HCT116 (cell line): ENCODE results near the gene ELP2. TPM values are rescaled to one million over a fixed set of nuclear protein-coding genes. Genes with fewer than 3 reads are reported as not detected.
A peak's percentile ranks its signal among the peaks of the same experiment; 100 is the strongest.

Source experiments
- ATAC-seq: fragments of 200-7000 bp; cut with Tn5 transposase; 2 replicates; pipeline ENCODE4 v1.9.1; 2020; ENCODE audit warnings: mild to moderate bottlenecking, moderate library complexity
- BruUV-seq: library from RNA; stranded (reverse); fragments of 400-500 nt; replicated peaks from 2 replicates; lab custom pipeline; 2021; lab: Mats Ljungman, UMichigan
- CTCF ChIA-PET: fragments of 300-600 bp; sonication (Branson Sonifier 250); formaldehyde crosslinking; loops from one replicate; lab custom pipeline; 2021; ENCODE audit warnings: antibody characterized with exemption; lab: Charles Lee
- POLR2A ChIA-PET: fragments of 300-600, 350-600 bp; sonication (Branson Sonifier 250); formaldehyde crosslinking; loops from one replicate; lab custom pipeline; 2021; ENCODE audit warnings: antibody characterized with exemption; lab: Charles Lee
- RAD21 ChIA-PET, 2 experiments: fragments of 300-600 bp; sonication (Branson Sonifier 250); formaldehyde crosslinking; loops; one replicate each; lab custom pipeline; 2023; ENCODE audit warnings: low total read pairs in 2 of 2; ENCODE audit not compliant: uncharacterized antibody in 2 of 2, unreplicated experiment in 2 of 2, low non-redundant PET in 1 of 2; lab: Charles Lee
- DNase-seq: peaks from one replicate; pipeline ENCODE4 v3.0.0-alpha.2; 2010; ENCODE audit warnings: low read depth, low spot score
- H2AFZ ChIP-seq: fragments of 200-600 bp; shearing (Covaris generic), sonication (generic); 2 replicates; pipeline ENCODE4 v1.6.1; 2017; ENCODE audit warnings: low read depth, mixed run types, mixed read lengths, antibody characterized with exemption, low read length; ENCODE audit not compliant: poor library complexity, severe bottlenecking
- H3K27ac ChIP-seq: 2 replicates; pipeline ENCODE4 v1.5.1; 2012; ENCODE audit warnings: low read depth, low read length
- H3K27me3 ChIP-seq: fragments of 200-600 bp; sonication (generic); 2 replicates; pipeline ENCODE4 v1.6.1; 2016; ENCODE audit warnings: mixed run types, low read length, mixed read lengths; ENCODE audit not compliant: insufficient read depth
- H3K36me3 ChIP-seq, 2 experiments: fragments of 200-500 bp in 1 of 2; fragments of 200-600 bp in 1 of 2; sonication (Bioruptor generic) in 1 of 2; sonication (generic) in 1 of 2; 2 replicates each; pipeline versions ENCODE4 v1.5.1 to v1.6.1; 2014 to 2016; ENCODE audit warnings: low read length in 2 of 2, inconsistent platforms in 1 of 2, mixed read lengths in 1 of 2, mixed run types in 1 of 2; ENCODE audit not compliant: insufficient read depth in 2 of 2, control insufficient read depth in 1 of 2
- H3K4me1 ChIP-seq, 2 experiments: fragments of 200-600 bp in 1 of 2; sonication (generic) in 1 of 2; 2 replicates each; pipeline versions ENCODE4 v1.5.1 to v1.6.1; 2012 to 2017; ENCODE audit warnings: low read length in 2 of 2, inconsistent platforms in 1 of 2, mild to moderate bottlenecking in 1 of 2, mixed read lengths in 1 of 2, mixed run types in 1 of 2, moderate library complexity in 1 of 2; ENCODE audit not compliant: insufficient read depth in 2 of 2, control insufficient read depth in 1 of 2
- H3K4me2 ChIP-seq: fragments of 200-600 bp; sonication (generic); 2 replicates; pipeline ENCODE4 v1.6.1; 2017; ENCODE audit warnings: mixed run types, low read length, mixed read lengths
- H3K4me3 ChIP-seq, 2 experiments: fragments of 200-600 bp in 1 of 2; sonication (generic) in 1 of 2; replicated peaks in 1 of 2; 2 replicates each; pipeline ENCODE4 v1.5.1; 2011 to 2016; ENCODE audit warnings: low read length in 2 of 2, control low read depth in 1 of 2, low read depth in 1 of 2, mild to moderate bottlenecking in 1 of 2, mixed read lengths in 1 of 2, mixed run types in 1 of 2
- H3K79me2 ChIP-seq: fragments of 200-600 bp; sonication (generic); 2 replicates; pipeline ENCODE4 v1.6.1; 2017; ENCODE audit warnings: mild to moderate bottlenecking, mixed run types, low read length, moderate library complexity, mixed read lengths; ENCODE audit not compliant: insufficient read depth
- H3K9ac ChIP-seq: fragments of 200-600 bp; sonication (generic); 2 replicates; pipeline ENCODE4 v1.6.1; 2016; ENCODE audit warnings: low read length, mixed read lengths
- H3K9me2 ChIP-seq: fragments of 200-600 bp; sonication (generic), shearing (Covaris generic); 2 replicates; pipeline ENCODE4 v1.6.1; 2017; ENCODE audit warnings: mixed run types, mild to moderate bottlenecking, moderate library complexity; ENCODE audit not compliant: insufficient read depth
- H3K9me3 ChIP-seq, 2 experiments: fragments of 200-500 bp in 1 of 2; fragments of 200-600 bp in 1 of 2; sonication (Bioruptor generic) in 1 of 2; sonication (generic) in 1 of 2; 2 replicates each; pipeline ENCODE4 v1.6.1; 2014 to 2017; ENCODE audit warnings: low read length in 2 of 2, mixed read lengths in 2 of 2, inconsistent platforms in 1 of 2, low read depth in 1 of 2, mild to moderate bottlenecking in 1 of 2, mixed run types in 1 of 2, moderate library complexity in 1 of 2; ENCODE audit not compliant: control insufficient read depth in 1 of 2, insufficient read depth in 1 of 2
- H4K20me1 ChIP-seq: fragments of 200-600 bp; sonication (generic), shearing (Covaris generic); 2 replicates; pipeline ENCODE4 v1.6.1; 2017; ENCODE audit warnings: mixed run types, mild to moderate bottlenecking, moderate library complexity; ENCODE audit not compliant: insufficient read depth
- ATF3 ChIP-seq: IDR thresholded peaks from 2 replicates; pipeline ENCODE4 v1.6.1; 2012
- CBX3 ChIP-seq: IDR thresholded peaks from 2 replicates; pipeline ENCODE4 v1.6.1; 2012; ENCODE audit warnings: low read depth
- EGR1 ChIP-seq: IDR thresholded peaks from 2 replicates; pipeline ENCODE4 v1.6.1; 2012; ENCODE audit warnings: low read depth
- ELF1 ChIP-seq: IDR thresholded peaks from 2 replicates; pipeline ENCODE4 v1.6.1; 2012; ENCODE audit warnings: low read depth, borderline replicate concordance
- FOSL1 ChIP-seq: IDR thresholded peaks from 2 replicates; pipeline ENCODE4 v1.6.1; 2012; ENCODE audit warnings: low read depth
- JUND ChIP-seq: IDR thresholded peaks from 2 replicates; pipeline ENCODE4 v1.6.1; 2012
- MAX ChIP-seq: IDR thresholded peaks from 2 replicates; pipeline ENCODE4 v1.6.1; 2012
- POLR2AphosphoS5 ChIP-seq: IDR thresholded peaks from 2 replicates; pipeline ENCODE4 v1.6.1; 2011; ENCODE audit warnings: mild to moderate bottlenecking, low read depth, low read length, moderate library complexity
- RAD21 ChIP-seq: IDR thresholded peaks from 2 replicates; pipeline ENCODE4 v1.6.1; 2012; ENCODE audit warnings: low read depth, mild to moderate bottlenecking
- SIN3A ChIP-seq: IDR thresholded peaks from 2 replicates; pipeline ENCODE4 v1.6.1; 2012; ENCODE audit warnings: low read depth
- SP1 ChIP-seq: IDR thresholded peaks from 2 replicates; pipeline ENCODE4 v1.6.1; 2012; ENCODE audit warnings: low read depth
- SRF ChIP-seq: IDR thresholded peaks from 2 replicates; pipeline ENCODE4 v1.6.1; 2012; ENCODE audit warnings: low read depth
- ZBTB33 ChIP-seq: IDR thresholded peaks from 2 replicates; pipeline ENCODE4 v1.6.1; 2011; ENCODE audit warnings: mild to moderate bottlenecking, low read length, moderate library complexity; ENCODE audit not compliant: insufficient replicate concordance; ENCODE audit errors: extremely low read depth
- ZFX ChIP-seq: fragments of 450-650 bp; IDR thresholded peaks from 2 replicates; pipeline ENCODE4 v1.6.1; 2017
- ZNF274 ChIP-seq: fragments of 200-500 bp; sonication (Bioruptor generic); IDR thresholded peaks from 2 replicates; pipeline ENCODE4 v1.6.1; 2014; ENCODE audit warnings: mild to moderate bottlenecking, low read depth, low read length, inconsistent platforms
- intact Hi-C: fragments of 100-400 bp; cut with micrococcal nuclease; formaldehyde crosslinking; loops from 2 replicates; pipeline ENCODE4 v1.10.0; 2022
- total RNA-seq: library from RNA; stranded (reverse); gene quantifications from one replicate; pipeline ENCODE4 v1.2.1, GENCODE V29; 2021; ENCODE audit not compliant: unreplicated experiment

The ELP2 gene
- total RNA-seq, 1 experiment from 2014 or later = 109 TPM

GRCh38 chr18:36130039-36130831 lies 536 bp downstream of the ELP2 start:
- H3K4me3 ChIP-seq = peak overlapping the region; percentile 87 to 98
- H3K9me3 ChIP-seq = no peaks in the 10 kb centered on the region
- H3K36me3 ChIP-seq = peaks cover 0 to 7% of the 10 kb centered on the region in 2 experiments; a peak in 2 of 4 replicates
- H4K20me1 ChIP-seq = 0 out of 2 replicates have a peak, but pooled peaks cover under 1% of the 10 kb centered on the region
- no peak overlapping the region for H2AFZ ChIP-seq
- RAD21 ChIA-PET = interaction anchor here in 1 of 2 experiments (0.8 kb wide), 1 partner anchor 67 kb away, joined by 3 read pairs; no protein-coding TSS in a partner anchor
- intact Hi-C loops = no loop called here
- TF ChIP-seq SIN3A (peak; percentile 28; the same call in 1 of the 2 replicates), ZNF274 (no peak), POLR2AphosphoS5 (no peak)
- H3K27ac ChIP-seq = peak overlapping the region; percentile 100
- no peaks in the 10 kb centered on the region for H3K27me3 ChIP-seq
- peak overlapping the region; percentile 85 for H3K9ac ChIP-seq
- no peak for DNase-seq
- CTCF ChIA-PET = no interaction called here
- H3K9me2 ChIP-seq = no peaks in the 10 kb centered on the region
- H3K4me2 ChIP-seq = peak overlapping the region; percentile 99
- TSS peak; percentile 50 for BruUV-seq
- POLR2A ChIA-PET = no interaction called here
- H3K4me1 ChIP-seq = peaks cover 12 to 22% of the 10 kb centered on the region in 2 experiments
- ATAC-seq = peak; percentile 51
- H3K79me2 ChIP-seq = peaks cover 84% of the 10 kb centered on the region

GRCh38 chr18:36130883-36131653 lies 1.4 kb downstream of the ELP2 start:
- DNase-seq (no peak), ATAC-seq (no peak)
- H3K27ac ChIP-seq = no peak overlapping the region
- no peaks in the 10 kb centered on the region for H3K27me3 ChIP-seq
- peak overlapping the region; percentile 85 for H3K9ac ChIP-seq
- ChIA-PET RAD21 (no interaction called here), CTCF (no interaction called here), POLR2A (no interaction called here)
- no peaks in the 10 kb centered on the region for H3K9me2 ChIP-seq
- peaks cover 93% of the 10 kb centered on the region for H3K79me2 ChIP-seq
- H3K9me3 ChIP-seq = no peaks in the 10 kb centered on the region
- no peak overlapping the region for H2AFZ ChIP-seq
- H3K4me1 ChIP-seq = peaks cover 12 to 22% of the 10 kb centered on the region in 2 experiments
- H4K20me1 ChIP-seq = 0 out of 2 replicates have a peak, but pooled peaks cover 6% of the 10 kb centered on the region
- intact Hi-C loops = no loop called here
- peak overlapping the region; percentile 99 for H3K4me2 ChIP-seq
- peaks cover 5 to 7% of the 10 kb centered on the region in 2 experiments; a peak in 2 of 4 replicates for H3K36me3 ChIP-seq
- peak overlapping the region; percentile 87 to 98 for H3K4me3 ChIP-seq
- no TSS peak for BruUV-seq
- TF ChIP-seq JUND (no peak), EGR1 (no peak), ELF1 (no peak), RAD21 (no peak), FOSL1 (no peak), ATF3 (no peak), MAX (no peak), ZBTB33 (no peak), CBX3 (no peak), SRF (no peak), ZFX (no peak), SP1 (no peak), POLR2AphosphoS5 (no peak)
